K562 (cell line): ENCODE results near the gene IL17F. TPM values are rescaled to one million over a fixed set of nuclear protein-coding genes. Genes with fewer than 3 reads are reported as not detected.

ENCODE experiments used
- HMG20B ChIP-seq: fragments of 250-450 bp; sonication (Bioruptor Pico); IDR thresholded peaks from 2 replicates; pipeline ENCODE4 v1.5.0; 2021; ENCODE audit warnings: mild to moderate bottlenecking
- MTA3 ChIP-seq: fragments of 450-650 bp; formaldehyde crosslinking; IDR thresholded peaks from 2 replicates; pipeline ENCODE4 v1.6.1; 2017; ENCODE audit warnings: mild to moderate bottlenecking, borderline replicate concordance
- NCOR1 ChIP-seq: fragments of 450-650 bp; IDR thresholded peaks from 2 replicates; pipeline ENCODE4 v1.6.1; 2016; ENCODE audit warnings: mild to moderate bottlenecking, moderate library complexity
- POLR2AphosphoS2 ChIP-seq: IDR thresholded peaks from 2 replicates; pipeline ENCODE4 v1.6.1; 2012; ENCODE audit warnings: low read length, improper control_type of control experiment
- RAD21 ChIP-seq, 2 experiments: fragments of 250-450 bp in 1 of 2; fragments of 450-650 bp in 1 of 2; sonication (Bioruptor Pico) in 1 of 2; formaldehyde crosslinking in 1 of 2; IDR thresholded peaks in 1 of 2; conservative IDR thresholded peaks in 1 of 2; 2 replicates each; pipeline versions ENCODE4 v1.4.0 to v1.8.0; 2020 to 2022; ENCODE audit warnings: mild to moderate bottlenecking in 2 of 2, moderate library complexity in 1 of 2
- RNF219 ChIP-seq: fragments of 250-450 bp; sonication (Bioruptor Pico); IDR thresholded peaks from 2 replicates; pipeline ENCODE4 v1.5.0; 2022; ENCODE audit warnings: mild to moderate bottlenecking
- SPI1 ChIP-seq: IDR thresholded peaks from 2 replicates; pipeline ENCODE4 v1.6.1; 2011; ENCODE audit warnings: low read depth, low read length, control low read depth, borderline replicate concordance
- ZBTB9 ChIP-seq: fragments of 450-650 bp; formaldehyde crosslinking; IDR thresholded peaks from 2 replicates; pipeline ENCODE4 v1.4.0; 2020; ENCODE audit warnings: mild to moderate bottlenecking, moderate library complexity
- ZNF41 ChIP-seq: fragments of 250-450 bp; sonication (Bioruptor Pico); conservative IDR thresholded peaks from 2 replicates; pipeline ENCODE4 v1.4.0; 2020; ENCODE audit warnings: mild to moderate bottlenecking
- ZNF589 ChIP-seq: fragments of 200-800 bp; sonication (Bioruptor generic); IDR thresholded peaks from 2 replicates; pipeline ENCODE4 v1.6.1; 2016; ENCODE audit warnings: low read depth, missing genetic modification characterization, missing compliant biosample characterization
- polyA plus RNA-seq, 8 experiments: library from polyadenylated mRNA; depleted of rRNA in 4 of 8; stranded (reverse) in 5 of 8; unstranded in 3 of 8; fragments of >200 nt; fragmentation: Nextera tagmentation in 2 of 8; fragmentation: Illumina TruSeq in 1 of 8; extraction: Ambion mirVana in 2 of 8; extraction: Trizol in 1 of 8; gene quantifications; 2 replicates each; pipeline versions ENCODE4 v1.2.1 to v1.2.3, GENCODE V29; 2011 to 2014; ENCODE audit warnings: inconsistent platforms in 1 of 8, missing spikeins in 1 of 8
- total RNA-seq, 7 experiments: library from RNA; depleted of rRNA in 6 of 7; stranded (reverse); fragments of >200 nt in 6 of 7; fragmentation: Illumina TruSeq in 2 of 7; extraction: Trizol in 2 of 7; gene quantifications; 2 replicates each; pipeline versions ENCODE4 v1.2.1 to v1.2.3, GENCODE V29; 2011 to 2021; ENCODE audit warnings: low replicate concordance in 1 of 7

Gene IL17F
- total and polyA plus RNA-seq, 9 of the 15 experiments (the other 6 are each of a cell fraction or from before 2014, with no cell fraction given) = not detected

- TF ChIP-seq RAD21 (CRISPR knock-in tag; conservative IDR thresholded peaks at IDR 0.05 in 1 of 2, IDR thresholded peaks at IDR 0.05 in 1 of 2) (no peak), POLR2AphosphoS2 (no peak), ZBTB9 (no peak), SPI1 (no peak), ZNF41 (CRISPR knock-in tag) (no peak), MTA3 (no peak), NCOR1 (no peak), ZNF589 (CRISPR knock-in tag) (no peak), HMG20B (no peak), RNF219 (no peak)
- TF ChIP-seq, all 486 proteins: peak for 0
These were observed 43.3 kb downstream of the IL17F start (continued) for GRCh38 chr6:52201046-52201445.
